Neural crest cell (in vitro differentiated cells): ENCODE data around the gene PCYT2. TPM values are rescaled to one million over a fixed set of nuclear protein-coding genes. Genes with fewer than 3 reads are reported as not detected.
A peak's percentile ranks its signal among the peaks of the same experiment; 100 is the strongest.

Experiments
- DNase-seq: peaks from one replicate; pipeline ENCODE4 v3.0.0; 2021; ENCODE audit warnings: low read depth, mixed read lengths, low spot score
- H3K27ac Mint-ChIP-seq: one replicate; pipeline ENCODE4 v1.8.0; 2021; ENCODE audit warnings: mild to moderate bottlenecking, mixed read lengths; ENCODE audit not compliant: unreplicated experiment
- H3K27me3 Mint-ChIP-seq: 2 replicates; pipeline ENCODE4 v1.8.0; 2021; ENCODE audit warnings: low read depth, mild to moderate bottlenecking, mixed read lengths
- H3K36me3 Mint-ChIP-seq: 2 replicates; pipeline ENCODE4 v1.8.0; 2021; ENCODE audit warnings: low read depth, mild to moderate bottlenecking, mixed read lengths
- H3K4me1 Mint-ChIP-seq: 2 replicates; pipeline ENCODE4 v1.8.0; 2021; ENCODE audit warnings: mixed read lengths
- H3K4me3 Mint-ChIP-seq: one replicate; pipeline ENCODE4 v1.8.0; 2021; ENCODE audit warnings: mild to moderate bottlenecking, mixed read lengths
- H3K9me3 Mint-ChIP-seq: 2 replicates; pipeline ENCODE4 v1.8.0; 2021; ENCODE audit warnings: mixed read lengths
- long read RNA-seq: library from polyadenylated mRNA; unstranded; transcript quantifications from one replicate; pipeline ENCODE4 v2.0.0, GENCODE V29; 2020
- total RNA-seq: library from RNA; stranded (reverse); gene quantifications from 2 replicates; pipeline ENCODE4 v1.2.1, GENCODE V29; 2021
- TF ChIP-seq, protein P1 (sequence below): fragments of 200-600 bp; sonication (generic); conservative IDR thresholded peaks from 2 replicates; pipeline ENCODE4 v1.5.0; 2021; ENCODE audit warnings: antibody characterized with exemption, mild to moderate bottlenecking

PCYT2 gene
- total RNA-seq = 86.2 and 92.4 TPM in 2 replicates
- long read RNA-seq, full-length matches to known transcripts = 2 of 4 reads
- long read RNA-seq, partial matches to known transcripts = 2 of 4 reads
- long read RNA-seq, other reads (novel, unspliced or antisense) = 0 of 4 reads

DNA sequence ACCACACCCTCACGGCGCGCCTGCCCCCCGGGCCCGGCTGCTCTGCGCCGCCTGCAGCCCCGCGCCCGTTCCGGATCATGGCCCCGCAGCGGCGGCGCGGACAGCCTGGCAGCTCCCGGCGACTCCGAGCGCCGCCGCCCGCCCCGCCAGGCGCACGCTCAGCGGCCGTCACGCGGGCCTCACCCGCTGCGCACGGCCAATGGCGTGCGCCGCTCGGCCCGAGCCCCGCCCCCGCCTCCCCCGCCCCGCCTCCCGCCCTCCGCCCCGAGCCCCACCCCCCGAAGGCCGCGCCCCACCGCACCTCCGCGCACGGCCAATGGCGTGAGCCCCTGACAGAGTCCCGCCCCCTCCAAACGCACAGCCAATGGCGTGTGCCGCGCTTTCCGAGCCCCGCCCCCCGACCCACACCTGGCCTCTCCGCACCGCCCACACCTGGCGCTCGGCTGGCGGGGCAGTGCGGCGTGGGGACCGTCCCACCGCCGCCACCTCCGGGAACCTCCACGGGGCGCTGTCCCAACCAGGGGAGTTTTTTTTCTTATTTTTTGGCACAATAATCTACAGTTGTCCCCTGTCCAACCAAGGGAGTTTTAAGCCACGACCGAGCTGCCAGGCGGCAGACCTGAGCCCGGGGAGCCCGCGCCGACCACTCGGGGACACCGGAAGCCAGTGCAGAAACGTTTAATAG, at the start of gene PCYT2:
PCYT2 (minus strand) TSS at position 123 of the 685 bp plus-strand sequence; CDS start at position 79, 44 bp downstream.
- peak within 1 kb of the TSS; percentile 62 for H3K27ac Mint-ChIP-seq
- H3K4me3 Mint-ChIP-seq = peak within 1 kb of the TSS; percentile 96
- peak; percentile 76 for DNase-seq
- peaks cover 9% of the 10 kb centered on the region for H3K4me1 Mint-ChIP-seq
- TF ChIP-seq, protein P1, sequence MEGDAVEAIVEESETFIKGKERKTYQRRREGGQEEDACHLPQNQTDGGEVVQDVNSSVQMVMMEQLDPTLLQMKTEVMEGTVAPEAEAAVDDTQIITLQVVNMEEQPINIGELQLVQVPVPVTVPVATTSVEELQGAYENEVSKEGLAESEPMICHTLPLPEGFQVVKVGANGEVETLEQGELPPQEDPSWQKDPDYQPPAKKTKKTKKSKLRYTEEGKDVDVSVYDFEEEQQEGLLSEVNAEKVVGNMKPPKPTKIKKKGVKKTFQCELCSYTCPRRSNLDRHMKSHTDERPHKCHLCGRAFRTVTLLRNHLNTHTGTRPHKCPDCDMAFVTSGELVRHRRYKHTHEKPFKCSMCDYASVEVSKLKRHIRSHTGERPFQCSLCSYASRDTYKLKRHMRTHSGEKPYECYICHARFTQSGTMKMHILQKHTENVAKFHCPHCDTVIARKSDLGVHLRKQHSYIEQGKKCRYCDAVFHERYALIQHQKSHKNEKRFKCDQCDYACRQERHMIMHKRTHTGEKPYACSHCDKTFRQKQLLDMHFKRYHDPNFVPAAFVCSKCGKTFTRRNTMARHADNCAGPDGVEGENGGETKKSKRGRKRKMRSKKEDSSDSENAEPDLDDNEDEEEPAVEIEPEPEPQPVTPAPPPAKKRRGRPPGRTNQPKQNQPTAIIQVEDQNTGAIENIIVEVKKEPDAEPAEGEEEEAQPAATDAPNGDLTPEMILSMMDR = peak; percentile 38
- peaks cover 7% of the 10 kb centered on the region for H3K36me3 Mint-ChIP-seq
- H3K9me3 Mint-ChIP-seq = no peaks in the 10 kb centered on the region
- no peaks in the 10 kb centered on the region for H3K27me3 Mint-ChIP-seq

DNA sequence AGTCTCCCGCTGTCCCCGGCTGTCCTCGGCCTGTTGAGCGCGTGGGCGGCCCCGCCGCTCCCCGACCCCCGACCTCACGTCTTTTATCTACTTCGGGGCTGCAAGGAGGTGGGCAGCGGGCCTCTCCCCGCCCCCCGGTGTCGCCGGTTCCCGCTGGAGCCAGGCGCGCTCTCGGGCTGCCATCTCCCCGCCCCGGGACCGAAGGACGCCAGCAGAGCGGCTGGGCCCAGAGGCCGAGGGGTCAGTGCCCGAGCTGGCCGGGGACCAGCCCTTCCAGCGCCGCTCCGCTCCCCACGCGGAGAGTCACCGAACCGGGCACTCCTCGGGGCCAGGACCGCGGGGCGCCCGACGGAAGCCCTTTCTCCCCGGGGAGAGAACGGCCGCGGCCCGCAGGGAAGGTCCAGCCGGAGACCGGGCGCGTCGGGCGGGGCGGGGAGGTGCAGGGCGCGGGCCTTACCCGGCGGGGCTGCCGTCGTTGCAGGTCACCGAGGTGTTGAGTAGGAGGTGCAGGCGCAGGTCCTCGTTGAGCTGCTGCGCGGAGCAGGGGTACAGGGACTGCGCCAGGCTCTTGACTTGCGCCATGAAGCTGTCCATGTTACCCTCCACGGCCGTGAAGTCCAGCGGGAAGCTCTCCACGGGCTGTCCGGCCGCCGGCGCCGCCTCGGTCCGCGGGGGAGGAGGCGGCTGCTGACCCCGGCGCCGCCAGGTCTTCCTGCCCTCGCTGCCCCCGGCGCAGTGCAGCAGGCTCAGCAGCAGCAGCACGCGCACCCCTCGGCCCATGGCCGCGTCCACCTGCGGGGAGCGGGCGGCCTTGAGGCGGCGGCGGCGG, 49.1 kb upstream of the PCYT2 start:
- no peaks in the 10 kb centered on the region for H3K36me3 Mint-ChIP-seq
- no peak overlapping the region for H3K4me3 Mint-ChIP-seq
- H3K27me3 Mint-ChIP-seq = peaks cover 54% of the 10 kb centered on the region
- no peak overlapping the region for H3K27ac Mint-ChIP-seq
- TF ChIP-seq, protein P1 = no peak
- peaks cover 17% of the 10 kb centered on the region for H3K4me1 Mint-ChIP-seq
- no peak for DNase-seq
- H3K9me3 Mint-ChIP-seq = no peaks in the 10 kb centered on the region

GRCh38 chr17:81959362-81960129, 48.3 kb upstream of the PCYT2 start:
- peak; percentile 59 for DNase-seq
- H3K36me3 Mint-ChIP-seq = no peaks in the 10 kb centered on the region
- peaks cover 11% of the 10 kb centered on the region for H3K4me1 Mint-ChIP-seq
- H3K27ac Mint-ChIP-seq = no peak overlapping the region
- H3K9me3 Mint-ChIP-seq = no peaks in the 10 kb centered on the region
- TF ChIP-seq, protein P1 = peak; percentile 68
- no peak overlapping the region for H3K4me3 Mint-ChIP-seq
- H3K27me3 Mint-ChIP-seq = peaks cover 49% of the 10 kb centered on the region

DNA sequence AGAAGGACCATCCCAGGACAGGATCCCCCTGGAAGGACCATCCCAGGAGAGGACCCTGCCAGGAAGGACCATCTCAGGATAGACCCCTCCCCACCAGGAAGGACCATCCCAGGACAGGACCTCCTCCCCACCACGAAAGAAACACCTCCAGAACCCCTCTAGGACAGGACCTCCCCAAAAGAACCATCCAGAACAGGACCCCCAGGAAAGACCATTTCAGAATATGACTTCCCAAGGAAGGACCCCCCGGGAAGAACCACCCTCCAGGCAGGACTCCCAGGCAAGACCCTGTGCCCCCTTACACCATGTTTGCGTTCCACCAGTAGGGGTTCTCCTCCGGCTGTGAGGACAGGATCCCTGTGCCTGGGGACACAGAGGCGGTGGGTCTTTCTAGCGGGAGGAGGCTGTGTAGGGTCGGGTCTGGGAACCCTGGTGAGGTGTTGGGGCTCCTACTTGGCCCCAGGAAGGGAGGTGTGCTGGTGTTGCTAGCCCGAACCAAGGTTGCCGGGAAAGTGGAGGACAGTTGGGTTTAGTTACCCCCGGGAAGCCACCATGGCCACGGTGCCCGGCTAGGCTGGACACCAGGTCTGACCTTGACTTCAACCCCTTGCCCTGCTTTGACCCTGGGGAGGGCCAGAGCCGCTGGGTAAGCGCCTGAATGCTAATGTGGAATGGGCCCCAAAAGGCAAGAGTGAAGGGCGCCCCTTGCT, 47.6 kb upstream of the PCYT2 start:
- peaks cover 41% of the 10 kb centered on the region for H3K27me3 Mint-ChIP-seq
- TF ChIP-seq, protein P1 = no peak
- H3K9me3 Mint-ChIP-seq = no peaks in the 10 kb centered on the region
- DNase-seq = no peak
- H3K27ac Mint-ChIP-seq = no peak overlapping the region
- peak overlapping the region; percentile 70 for H3K4me3 Mint-ChIP-seq
- no peaks in the 10 kb centered on the region for H3K36me3 Mint-ChIP-seq
- H3K4me1 Mint-ChIP-seq = peaks cover 8% of the 10 kb centered on the region
